ENCODE data around the gene ZNF586. TPM values are rescaled to one million over a fixed set of nuclear protein-coding genes. Genes with fewer than 3 reads are reported as not detected.

The ZNF586 gene
- total and polyA plus RNA-seq, 10 of the 15 experiments (the other 5 are each of a cell fraction or from before 2014, with no cell fraction given), result 3.9 to 24.2 (median 15.0) TPM

- TF ChIP-seq BMI1 (IDR thresholded peaks at IDR 0.05; ENCODE audit: borderline replicate concordance) (no peak), HDAC2 (IDR thresholded peaks at IDR 0.05) (no peak), FOXM1 (IDR thresholded peaks at IDR 0.05; ENCODE audit: low read depth, low read length) (no peak), POU2F2 (IDR thresholded peaks at IDR 0.05; ENCODE audit: borderline replicate concordance, low read depth, low read length) (no peak), HSF1 (IDR thresholded peaks at IDR 0.05; ENCODE audit: low read depth, low read length) (no peak), MXI1 (IDR thresholded peaks at IDR 0.05; ENCODE audit: low read depth, low read length) (no peak), MTA3 (IDR thresholded peaks at IDR 0.05; ENCODE audit: borderline replicate concordance, low read length) (no peak), DPF2 (IDR thresholded peaks at IDR 0.05) (no peak), BCL3 (IDR thresholded peaks at IDR 0.05; ENCODE audit: borderline replicate concordance, insufficient read depth, low read depth, low read length, poor library complexity, severe bottlenecking) (no peak), SUPT20H (IDR thresholded peaks at IDR 0.05; ENCODE audit: borderline replicate concordance, control insufficient read depth, low read depth, low read length) (no peak), NFIC (IDR thresholded peaks at IDR 0.05; ENCODE audit: low read depth, low read length) (no peak), ZZZ3 (IDR thresholded peaks at IDR 0.05; ENCODE audit: control insufficient read depth, insufficient read length, low read depth) (no peak), BHLHE40 (IDR thresholded peaks at IDR 0.05; ENCODE audit: borderline replicate concordance in 1 of 2, low read depth in 2 of 2, low read length in 1 of 2) (no peak), YY1 (IDR thresholded peaks at IDR 0.05; ENCODE audit: low read depth, low read length) (no peak), ESRRA (IDR thresholded peaks at IDR 0.05; ENCODE audit: low read length) (no peak), ZBTB4 (CRISPR knock-in tag; IDR thresholded peaks at IDR 0.05) (no peak), CBFB (IDR thresholded peaks at IDR 0.05; ENCODE audit: low read depth) (no peak)
- H3K4me3 ChIP-seq, result no peak overlapping the region
These were observed 14.4 kb upstream of the ZNF586 start for GRCh38 chr19:57755031-57755430.

More at GRCh38 chr19:57755031-57755430, 14.4 kb upstream of the ZNF586 start:
- ATAC-seq (no peak), DNase-seq (ENCODE audit: low read depth, low spot score) (no peak), FAIRE-seq (no peak)
- CTCF ChIA-PET, result no interaction called here
- Histone ChIP-seq H3K79me2 (ENCODE audit: control insufficient read depth, insufficient read depth, low read length) (no peaks in the 10 kb centered on the region), H3K4me1 (ENCODE audit: control insufficient read depth, insufficient read depth, low read length) (no peaks in the 10 kb centered on the region), H4K20me1 (ENCODE audit: control insufficient read depth, insufficient read depth) (no peaks in the 10 kb centered on the region), H3K9me3 (replicated peaks; ENCODE audit: control insufficient read depth, insufficient read depth, low read length) (peaks cover 48% of the 10 kb centered on the region), H3K27me3 (replicated peaks in 1 of 2; ENCODE audit: control insufficient read depth in 2 of 2, insufficient read depth in 2 of 2, low read length in 1 of 2) (no peaks in the 10 kb centered on the region), H3K4me2 (ENCODE audit: control insufficient read depth, insufficient read depth) (no peak overlapping the region), H3K27ac (ENCODE audit: control insufficient read depth, insufficient read depth) (no peak overlapping the region), H3K9ac (ENCODE audit: control insufficient read depth, insufficient read depth, low read length) (no peak overlapping the region), H3K36me3 (ENCODE audit: control insufficient read depth in 2 of 2, insufficient read depth in 2 of 2, low read length in 1 of 2) (peaks cover 13 to 47% of the 10 kb centered on the region in 2 experiments), H2AFZ (ENCODE audit: control insufficient read depth, low read depth, low read length) (no peak overlapping the region)
- in situ Hi-C loops (cut with MboI) (no loop called here), intact Hi-C loops (cut with micrococcal nuclease; ENCODE audit: unreplicated experiment) (no loop called here)
- RAD21 ChIA-PET (ENCODE audit: unreplicated experiment), result no interaction called here
- POLR2A ChIA-PET, result interaction anchor here (0.6 kb wide), 1 partner anchor 9 kb away, joined by 3 read pairs; no protein-coding TSS in a partner anchor
- no TSS peak for BruUV-seq (replicated peaks)
- WGBS (ENCODE audit: insufficient coverage, insufficient replicate concordance, low lambda C conversion rate, missing lambda C conversion rate), result 87% methylated on average over 4 of the region's 4 CpGs
- SMC1A ChIA-PET (ENCODE audit: uncharacterized antibody, unreplicated experiment), result no interaction called here
